Smooth muscle cell (in vitro differentiated cells): ENCODE results near the gene TBC1D5. TPM values are rescaled to one million over a fixed set of nuclear protein-coding genes. Genes with fewer than 3 reads are reported as not detected.

Experiments
- DNase-seq: peaks from one replicate; lab custom pipeline; 2025; ENCODE audit not compliant: unreplicated experiment; lab: John Stamatoyannopoulos, UW
- H2AFZ ChIP-seq: fragments of 200-600 bp; sonication (generic); 2 replicates; pipeline ENCODE4 v1.6.0; 2016; ENCODE audit warnings: antibody characterized with exemption, low read depth, mild to moderate bottlenecking
- H3F3A ChIP-seq: fragments of 200-600 bp; sonication (generic); 2 replicates; pipeline ENCODE4 v1.6.0; 2017; ENCODE audit warnings: antibody characterized with exemption, low read depth
- H3K27ac ChIP-seq: fragments of 200-600 bp; sonication (generic); 2 replicates; pipeline ENCODE4 v1.5.1; 2016; ENCODE audit warnings: low read depth, mild to moderate bottlenecking
- H3K27me3 ChIP-seq: fragments of 200-600 bp; sonication (generic); 2 replicates; pipeline ENCODE4 v1.6.1; 2016; ENCODE audit warnings: low read depth, mild to moderate bottlenecking
- H3K36me3 ChIP-seq: fragments of 200-600 bp; sonication (generic); 2 replicates; pipeline ENCODE4 v1.5.1; 2016; ENCODE audit warnings: low read depth
- H3K4me1 ChIP-seq: fragments of 200-600 bp; sonication (generic); 2 replicates; pipeline ENCODE4 v1.5.1; 2016; ENCODE audit warnings: low read depth
- H3K4me2 ChIP-seq: fragments of 200-600 bp; sonication (generic); 2 replicates; pipeline ENCODE4 v1.6.0; 2016; ENCODE audit warnings: mild to moderate bottlenecking
- H3K4me3 ChIP-seq: fragments of 200-600 bp; sonication (generic); 2 replicates; pipeline ENCODE4 v1.5.1; 2016; ENCODE audit warnings: mild to moderate bottlenecking
- H3K79me2 ChIP-seq: fragments of 200-600 bp; sonication (generic); 2 replicates; pipeline ENCODE4 v1.6.0; 2016; ENCODE audit warnings: low read depth, mild to moderate bottlenecking
- H3K9ac ChIP-seq: fragments of 200-600 bp; sonication (generic); 2 replicates; pipeline ENCODE4 v1.6.0; 2016; ENCODE audit warnings: low read depth
- H3K9me3 ChIP-seq: fragments of 200-600 bp; sonication (generic); replicated peaks from 2 replicates; pipeline ENCODE4 v1.5.1; 2016; ENCODE audit warnings: low read depth
- H4K20me1 ChIP-seq: fragments of 200-600 bp; sonication (generic); 2 replicates; pipeline ENCODE4 v1.6.0; 2016; ENCODE audit warnings: low read depth
- CTCF ChIP-seq: fragments of 200-600 bp; sonication (generic); IDR thresholded peaks from 2 replicates; pipeline ENCODE4 v1.5.1; 2017; ENCODE audit warnings: borderline replicate concordance, mild to moderate bottlenecking, antibody characterized with exemption; ENCODE audit not compliant: insufficient read depth, poor library complexity, severe bottlenecking
- WGBS: methylation state at CpG from one replicate; pipeline ENCODE4 v1.1.7; 2016; ENCODE audit warnings: low lambda C conversion rate; 5-methylcytosine and 5-hydroxymethylcytosine counted together
- polyA plus RNA-seq: library from polyadenylated mRNA; unstranded; fragments of >200 nt; fragmentation: Nextera tagmentation; extraction: Ambion mirVana; gene quantifications from 2 replicates; pipeline ENCODE4 v1.2.1, GENCODE V29; 2016
- total RNA-seq: library from RNA; depleted of rRNA; stranded (reverse); fragments of >200 nt; gene quantifications from 2 replicates; pipeline ENCODE4 v1.2.3, GENCODE V29; 2014

Gene TBC1D5
- total and polyA plus RNA-seq, 2 experiments from 2014 or later, result 14.6 to 35.3 TPM

- Histone ChIP-seq H3F3A (no peaks in the 10 kb centered on the region), H4K20me1 (peaks cover 6% of the 10 kb centered on the region), H3K9me3 (no peaks in the 10 kb centered on the region), H3K9ac (no peak overlapping the region), H3K4me3 (no peak overlapping the region), H3K79me2 (no peaks in the 10 kb centered on the region), H3K4me1 (peaks cover 19% of the 10 kb centered on the region), H3K4me2 (no peak overlapping the region), H3K27me3 (no peaks in the 10 kb centered on the region), H3K27ac (no peak overlapping the region), H3K36me3 (no peaks in the 10 kb centered on the region), H2AFZ (no peak overlapping the region)
- 82% methylated on average over 4 of the region's 4 CpGs for WGBS
- no peak for TF ChIP-seq CTCF
- DNase-seq, result no peak
Measured at GRCh38 chr3:17554078-17554477, 188.4 kb downstream of the TBC1D5 start.

- Histone ChIP-seq H3K4me2 (no peak overlapping the region), H3K9me3 (no peaks in the 10 kb centered on the region), H3F3A (no peaks in the 10 kb centered on the region), H3K79me2 (no peaks in the 10 kb centered on the region), H3K27ac (no peak overlapping the region), H3K27me3 (no peaks in the 10 kb centered on the region), H3K4me1 (peaks cover 19% of the 10 kb centered on the region), H4K20me1 (peaks cover 6% of the 10 kb centered on the region), H3K4me3 (no peak overlapping the region), H2AFZ (no peak overlapping the region), H3K36me3 (no peaks in the 10 kb centered on the region), H3K9ac (no peak overlapping the region)
- 22% methylated on average over 1 of the region's 1 CpG for WGBS
- TF ChIP-seq CTCF, result no peak
- DNase-seq, result no peak
Measured at GRCh38 chr3:17553080-17553479, 189.4 kb downstream of the TBC1D5 start.

- Histone ChIP-seq H3K4me3 (no peak overlapping the region), H3K4me2 (no peak overlapping the region), H4K20me1 (peaks cover 6% of the 10 kb centered on the region), H3K9ac (no peak overlapping the region), H3K27me3 (no peaks in the 10 kb centered on the region), H3K27ac (no peak overlapping the region), H3K9me3 (no peaks in the 10 kb centered on the region), H3K79me2 (no peaks in the 10 kb centered on the region), H2AFZ (no peak overlapping the region), H3F3A (no peaks in the 10 kb centered on the region), H3K36me3 (no peaks in the 10 kb centered on the region), H3K4me1 (peaks cover 19% of the 10 kb centered on the region)
- DNase-seq, result no peak
- no peak for TF ChIP-seq CTCF
Measured at GRCh38 chr3:17552351-17552750, 190.1 kb downstream of the TBC1D5 start.

- TF ChIP-seq CTCF, result no peak
- no peak overlapping the region for H3K27ac ChIP-seq
- whole genome bisulfite sequencing, result 100% methylated on average over 1 of the region's 1 CpG
- H3K9ac ChIP-seq, result no peak overlapping the region
- DNase-seq, result no peak
- no peak overlapping the region for H2AFZ ChIP-seq
- no peaks in the 10 kb centered on the region for H3K9me3 ChIP-seq
- H4K20me1 ChIP-seq, result peaks cover 6% of the 10 kb centered on the region
- H3K4me3 ChIP-seq, result no peak overlapping the region
- peaks cover 19% of the 10 kb centered on the region for H3K4me1 ChIP-seq
- no peaks in the 10 kb centered on the region for H3K79me2 ChIP-seq
- no peaks in the 10 kb centered on the region for H3K27me3 ChIP-seq
- no peaks in the 10 kb centered on the region for H3K36me3 ChIP-seq
- no peak overlapping the region for H3K4me2 ChIP-seq
- H3F3A ChIP-seq, result no peaks in the 10 kb centered on the region
Measured at GRCh38 chr3:17551895-17552294, 190.5 kb downstream of the TBC1D5 start.
